ENCODE data around the gene CNGB1. TPM values are rescaled to one million over a fixed set of nuclear protein-coding genes. Genes with fewer than 3 reads are reported as not detected.

Gene CNGB1
- total and polyA plus RNA-seq, 8 donors = 0.03 to 0.23 (median 0.14) TPM; not detected in 1

DNA sequence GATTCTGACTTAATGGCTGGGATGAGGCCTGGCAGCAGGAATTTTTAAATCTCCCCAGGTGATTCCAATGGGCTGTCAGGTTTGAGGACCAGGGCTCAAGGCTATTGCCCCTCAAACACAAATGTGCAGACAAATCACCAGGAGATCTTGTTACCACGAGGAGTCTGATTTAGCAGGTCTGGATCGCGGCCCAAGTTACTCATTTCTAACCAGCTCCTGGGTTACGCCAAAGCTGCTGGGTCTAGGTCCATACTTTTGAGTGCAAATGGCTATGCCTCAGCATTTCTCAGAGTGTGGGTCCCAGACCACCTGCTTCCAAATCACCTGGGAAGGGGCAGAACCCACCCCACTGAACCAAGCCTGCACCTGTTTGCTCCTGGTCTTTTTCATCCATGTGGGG, 33.1 kb downstream of the CNGB1 start:
- no peak for TF ChIP-seq CTCF (IDR thresholded peaks at IDR 0.05)

DNA sequence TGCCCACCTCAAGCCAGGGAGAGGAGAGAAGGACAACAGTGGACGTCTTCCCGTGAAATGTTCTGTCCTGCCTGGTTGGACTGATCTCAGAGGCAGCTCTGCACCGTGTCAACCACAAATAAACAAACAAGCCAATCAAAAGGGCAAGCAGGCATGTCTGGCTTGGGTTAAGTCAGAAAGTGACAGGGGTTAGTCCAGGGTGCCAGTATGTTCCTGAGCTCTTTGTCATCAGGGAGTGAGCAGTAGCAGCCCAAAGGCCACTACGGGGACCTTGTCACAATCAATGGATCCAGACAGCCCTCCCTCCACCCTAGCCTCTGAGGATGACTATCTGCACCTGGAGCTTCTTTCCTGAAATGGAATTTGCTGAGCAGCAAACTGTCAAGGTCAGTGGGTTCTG, 35.0 kb downstream of the CNGB1 start:
- no peak overlapping the region for H3K4me3 ChIP-seq
- ATAC-seq (no peak), DNase-seq (no peak)
- H3K4me1 ChIP-seq = peaks cover 0 to 5% of the 10 kb centered on the region in 2 donors
- no peaks in the 10 kb centered on the region for H3K36me3 ChIP-seq
- no peak for TF ChIP-seq CTCF (IDR thresholded peaks at IDR 0.05)
- intact Hi-C loops (cut with DNase I) = no loop called here
- H3K9me3 ChIP-seq = no peaks in the 10 kb centered on the region
- H3K27ac ChIP-seq = no peak overlapping the region
- peaks cover 0 to 1% of the 10 kb centered on the region in 2 donors for H3K27me3 ChIP-seq

More for the DNA sequence above, 33.1 kb downstream of the CNGB1 start:
- ATAC-seq = no peak
- no peak overlapping the region for H3K4me3 ChIP-seq
- H3K36me3 ChIP-seq = no peaks in the 10 kb centered on the region
- H3K27ac ChIP-seq = no peak overlapping the region
- peaks cover 0 to 5% of the 10 kb centered on the region in 2 donors for H3K4me1 ChIP-seq
- H3K27me3 ChIP-seq = peaks cover 0 to 6% of the 10 kb centered on the region in 2 donors
- no peaks in the 10 kb centered on the region for H3K9me3 ChIP-seq
- no peak for DNase-seq
- intact Hi-C loops (cut with DNase I) = no loop called here

DNA sequence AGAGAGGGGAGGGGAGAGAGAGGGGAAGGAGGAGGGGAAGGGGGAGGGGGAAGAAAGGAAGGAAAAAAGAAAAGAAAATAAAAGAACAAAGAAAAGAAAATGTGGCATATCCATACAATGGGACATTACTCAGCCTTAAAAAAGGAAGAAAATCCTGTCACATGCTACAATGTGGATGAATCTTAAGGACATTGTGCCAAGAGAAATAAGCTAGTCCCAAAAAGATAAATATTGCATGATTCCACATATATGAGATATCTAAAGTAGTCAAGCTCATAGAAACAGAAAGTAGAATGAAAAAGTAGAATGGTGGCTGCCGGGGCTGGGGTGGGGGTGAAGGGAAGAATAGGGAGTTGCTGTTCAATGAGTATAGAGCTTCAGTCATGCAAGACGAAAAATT, 40.4 kb downstream of the CNGB1 start:
- H3K4me3 ChIP-seq = no peak overlapping the region
- no peaks in the 10 kb centered on the region for H3K4me1 ChIP-seq
- no peak for ATAC-seq
- TF ChIP-seq CTCF (IDR thresholded peaks at IDR 0.05) = no peak
- no peak overlapping the region for H3K27ac ChIP-seq
- no peaks in the 10 kb centered on the region for H3K9me3 ChIP-seq
- no peaks in the 10 kb centered on the region for H3K36me3 ChIP-seq
- no peaks in the 10 kb centered on the region for H3K27me3 ChIP-seq
- intact Hi-C loops (cut with DNase I) = no loop called here
- DNase-seq = no peak

DNA sequence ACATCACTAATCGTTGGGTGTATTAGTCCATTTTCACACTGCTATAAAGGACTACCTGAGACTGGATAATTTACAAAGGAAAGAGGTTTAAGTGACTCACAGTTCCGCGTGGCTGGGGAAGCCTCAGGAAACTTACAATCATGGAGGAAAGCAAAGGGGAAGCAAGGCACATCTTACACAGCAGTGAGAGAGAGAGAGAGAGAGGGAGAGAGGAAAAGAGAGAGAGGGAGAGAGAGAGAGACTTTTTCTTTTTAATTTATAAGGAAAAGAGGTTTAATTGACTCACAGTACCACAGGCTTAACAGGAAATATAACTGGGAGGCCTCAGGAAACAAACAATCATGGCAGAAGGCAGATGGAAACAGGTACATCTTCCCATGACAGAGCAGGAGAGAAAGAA, 41.7 kb downstream of the CNGB1 start:
- H3K27ac ChIP-seq = no peak overlapping the region
- H3K4me1 ChIP-seq = no peaks in the 10 kb centered on the region
- intact Hi-C loops (cut with DNase I) = no loop called here
- no peaks in the 10 kb centered on the region for H3K27me3 ChIP-seq
- TF ChIP-seq CTCF (IDR thresholded peaks at IDR 0.05) = no peak
- H3K36me3 ChIP-seq = no peaks in the 10 kb centered on the region
- no peaks in the 10 kb centered on the region for H3K9me3 ChIP-seq
- DNase-seq (no peak), ATAC-seq (no peak)
- H3K4me3 ChIP-seq = no peak overlapping the region

GRCh38 chr16:57926041-57926440, 44.9 kb downstream of the CNGB1 start:
- ATAC-seq = no peak
- TF ChIP-seq CTCF (IDR thresholded peaks at IDR 0.05) = no peak

More at GRCh38 chr16:57926041-57926440, 44.9 kb downstream of the CNGB1 start:
- Histone ChIP-seq H3K27me3 (no peaks in the 10 kb centered on the region), H3K4me3 (no peak overlapping the region), H3K27ac (no peak overlapping the region), H3K9me3 (no peaks in the 10 kb centered on the region), H3K36me3 (no peaks in the 10 kb centered on the region), H3K4me1 (no peaks in the 10 kb centered on the region)
- no peak for DNase-seq
- intact Hi-C loops (cut with DNase I) = no loop called here

Data from left lung (tissue), 10 donors.